H1 (cell line): ENCODE data around the gene TAS2R41. TPM values are rescaled to one million over a fixed set of nuclear protein-coding genes. Genes with fewer than 3 reads are reported as not detected.

Experiments used
- BCL11A ChIP-seq, 2 experiments: IDR thresholded peaks; one replicate each; pipeline ENCODE4 v1.6.1; 2011; ENCODE audit warnings: low read depth in 2 of 2, low read length in 2 of 2, mild to moderate bottlenecking in 2 of 2
- PHF8 ChIP-seq: fragments of 200-600 bp; sonication (generic); conservative IDR thresholded peaks from 2 replicates; pipeline ENCODE4 v1.7.1; 2012; ENCODE audit warnings: low read depth, mild to moderate bottlenecking, inconsistent platforms, low read length, moderate library complexity
- polyA plus RNA-seq, 7 experiments: library from polyadenylated mRNA; depleted of rRNA in 3 of 7; stranded (reverse) in 5 of 7; unstranded in 2 of 7; fragments of >200 nt in 5 of 7; fragments of 200-250 nt in 2 of 7; gene quantifications; 1 replicate in 5 of 7; 2 replicates in 1 of 7; 4 replicates in 1 of 7; pipeline versions ENCODE4 v1.2.1 to v1.2.3, GENCODE V29; 2011 to 2013; ENCODE audit warnings: missing spikeins in 2 of 7, mixed read lengths in 2 of 7
- total RNA-seq: library from RNA; stranded (reverse); fragmentation: NEBNext Ultra II Directional; extraction: Animal tissue kit (Norgen Biotek cat#: 25700); gene quantifications from 2 replicates; pipeline ENCODE4 v1.2.1, GENCODE V29; 2021
- TF ChIP-seq, protein P1 (sequence below): fragments of 300-600 bp; sonication (generic); IDR thresholded peaks from 2 replicates; pipeline ENCODE4 v1.7.1; 2012; ENCODE audit warnings: low read length, moderate library complexity, mild to moderate bottlenecking, inconsistent platforms; ENCODE audit not compliant: insufficient replicate concordance

TAS2R41 gene
- total and polyA plus RNA-seq, 2 of the 8 experiments (the other 6 are each of a cell fraction or from before 2014, with no cell fraction given), result 0.12 TPM; not detected in 1

- TF ChIP-seq, protein P1, sequence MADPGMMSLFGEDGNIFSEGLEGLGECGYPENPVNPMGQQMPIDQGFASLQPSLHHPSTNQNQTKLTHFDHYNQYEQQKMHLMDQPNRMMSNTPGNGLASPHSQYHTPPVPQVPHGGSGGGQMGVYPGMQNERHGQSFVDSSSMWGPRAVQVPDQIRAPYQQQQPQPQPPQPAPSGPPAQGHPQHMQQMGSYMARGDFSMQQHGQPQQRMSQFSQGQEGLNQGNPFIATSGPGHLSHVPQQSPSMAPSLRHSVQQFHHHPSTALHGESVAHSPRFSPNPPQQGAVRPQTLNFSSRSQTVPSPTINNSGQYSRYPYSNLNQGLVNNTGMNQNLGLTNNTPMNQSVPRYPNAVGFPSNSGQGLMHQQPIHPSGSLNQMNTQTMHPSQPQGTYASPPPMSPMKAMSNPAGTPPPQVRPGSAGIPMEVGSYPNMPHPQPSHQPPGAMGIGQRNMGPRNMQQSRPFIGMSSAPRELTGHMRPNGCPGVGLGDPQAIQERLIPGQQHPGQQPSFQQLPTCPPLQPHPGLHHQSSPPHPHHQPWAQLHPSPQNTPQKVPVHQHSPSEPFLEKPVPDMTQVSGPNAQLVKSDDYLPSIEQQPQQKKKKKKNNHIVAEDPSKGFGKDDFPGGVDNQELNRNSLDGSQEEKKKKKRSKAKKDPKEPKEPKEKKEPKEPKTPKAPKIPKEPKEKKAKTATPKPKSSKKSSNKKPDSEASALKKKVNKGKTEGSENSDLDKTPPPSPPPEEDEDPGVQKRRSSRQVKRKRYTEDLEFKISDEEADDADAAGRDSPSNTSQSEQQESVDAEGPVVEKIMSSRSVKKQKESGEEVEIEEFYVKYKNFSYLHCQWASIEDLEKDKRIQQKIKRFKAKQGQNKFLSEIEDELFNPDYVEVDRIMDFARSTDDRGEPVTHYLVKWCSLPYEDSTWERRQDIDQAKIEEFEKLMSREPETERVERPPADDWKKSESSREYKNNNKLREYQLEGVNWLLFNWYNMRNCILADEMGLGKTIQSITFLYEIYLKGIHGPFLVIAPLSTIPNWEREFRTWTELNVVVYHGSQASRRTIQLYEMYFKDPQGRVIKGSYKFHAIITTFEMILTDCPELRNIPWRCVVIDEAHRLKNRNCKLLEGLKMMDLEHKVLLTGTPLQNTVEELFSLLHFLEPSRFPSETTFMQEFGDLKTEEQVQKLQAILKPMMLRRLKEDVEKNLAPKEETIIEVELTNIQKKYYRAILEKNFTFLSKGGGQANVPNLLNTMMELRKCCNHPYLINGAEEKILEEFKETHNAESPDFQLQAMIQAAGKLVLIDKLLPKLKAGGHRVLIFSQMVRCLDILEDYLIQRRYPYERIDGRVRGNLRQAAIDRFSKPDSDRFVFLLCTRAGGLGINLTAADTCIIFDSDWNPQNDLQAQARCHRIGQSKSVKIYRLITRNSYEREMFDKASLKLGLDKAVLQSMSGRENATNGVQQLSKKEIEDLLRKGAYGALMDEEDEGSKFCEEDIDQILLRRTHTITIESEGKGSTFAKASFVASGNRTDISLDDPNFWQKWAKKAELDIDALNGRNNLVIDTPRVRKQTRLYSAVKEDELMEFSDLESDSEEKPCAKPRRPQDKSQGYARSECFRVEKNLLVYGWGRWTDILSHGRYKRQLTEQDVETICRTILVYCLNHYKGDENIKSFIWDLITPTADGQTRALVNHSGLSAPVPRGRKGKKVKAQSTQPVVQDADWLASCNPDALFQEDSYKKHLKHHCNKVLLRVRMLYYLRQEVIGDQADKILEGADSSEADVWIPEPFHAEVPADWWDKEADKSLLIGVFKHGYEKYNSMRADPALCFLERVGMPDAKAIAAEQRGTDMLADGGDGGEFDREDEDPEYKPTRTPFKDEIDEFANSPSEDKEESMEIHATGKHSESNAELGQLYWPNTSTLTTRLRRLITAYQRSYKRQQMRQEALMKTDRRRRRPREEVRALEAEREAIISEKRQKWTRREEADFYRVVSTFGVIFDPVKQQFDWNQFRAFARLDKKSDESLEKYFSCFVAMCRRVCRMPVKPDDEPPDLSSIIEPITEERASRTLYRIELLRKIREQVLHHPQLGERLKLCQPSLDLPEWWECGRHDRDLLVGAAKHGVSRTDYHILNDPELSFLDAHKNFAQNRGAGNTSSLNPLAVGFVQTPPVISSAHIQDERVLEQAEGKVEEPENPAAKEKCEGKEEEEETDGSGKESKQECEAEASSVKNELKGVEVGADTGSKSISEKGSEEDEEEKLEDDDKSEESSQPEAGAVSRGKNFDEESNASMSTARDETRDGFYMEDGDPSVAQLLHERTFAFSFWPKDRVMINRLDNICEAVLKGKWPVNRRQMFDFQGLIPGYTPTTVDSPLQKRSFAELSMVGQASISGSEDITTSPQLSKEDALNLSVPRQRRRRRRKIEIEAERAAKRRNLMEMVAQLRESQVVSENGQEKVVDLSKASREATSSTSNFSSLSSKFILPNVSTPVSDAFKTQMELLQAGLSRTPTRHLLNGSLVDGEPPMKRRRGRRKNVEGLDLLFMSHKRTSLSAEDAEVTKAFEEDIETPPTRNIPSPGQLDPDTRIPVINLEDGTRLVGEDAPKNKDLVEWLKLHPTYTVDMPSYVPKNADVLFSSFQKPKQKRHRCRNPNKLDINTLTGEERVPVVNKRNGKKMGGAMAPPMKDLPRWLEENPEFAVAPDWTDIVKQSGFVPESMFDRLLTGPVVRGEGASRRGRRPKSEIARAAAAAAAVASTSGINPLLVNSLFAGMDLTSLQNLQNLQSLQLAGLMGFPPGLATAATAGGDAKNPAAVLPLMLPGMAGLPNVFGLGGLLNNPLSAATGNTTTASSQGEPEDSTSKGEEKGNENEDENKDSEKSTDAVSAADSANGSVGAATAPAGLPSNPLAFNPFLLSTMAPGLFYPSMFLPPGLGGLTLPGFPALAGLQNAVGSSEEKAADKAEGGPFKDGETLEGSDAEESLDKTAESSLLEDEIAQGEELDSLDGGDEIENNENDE, result no peak
- no peak for TF ChIP-seq PHF8
- no peak for TF ChIP-seq BCL11A (IDR thresholded peaks at IDR 0.05; ENCODE audit: low read depth in 2 of 2, low read length in 2 of 2)
These were observed 47.6 kb upstream of the TAS2R41 start (continued) for GRCh38 chr7:143429770-143430698.
